ENCODE data around the gene TMEM108. TPM values are rescaled to one million over a fixed set of nuclear protein-coding genes. Genes with fewer than 3 reads are reported as not detected.
"Not testable (repeated sequence)": the region's sequence is repeated elsewhere in the genome, so short reads cannot be mapped to it uniquely, and the experiment has no call there.

TMEM108 gene
- 1 to 10 TPM; 2.7 to 3.6 (median 3.0) TPM for polyA plus RNA-seq (ENCODE audit: insufficient read length in 4 of 4)

- peak in 3 of 4 donors; percentile 49 to 59 (median 49) for DNase-seq (ENCODE audit: low read depth in 4 of 4, low spot score in 3 of 4)
Observed at GRCh38 chr3:133038089-133038730, at the start of gene TMEM108. Gene TMEM108, plus strand, starts transcription at chr3:133038391.

- no peak for DNase-seq (ENCODE audit: low read depth in 4 of 4, low spot score in 3 of 4)
Observed at GRCh38 chr3:132995971-132996370, 42.2 kb upstream of the TMEM108 start.

DNA sequence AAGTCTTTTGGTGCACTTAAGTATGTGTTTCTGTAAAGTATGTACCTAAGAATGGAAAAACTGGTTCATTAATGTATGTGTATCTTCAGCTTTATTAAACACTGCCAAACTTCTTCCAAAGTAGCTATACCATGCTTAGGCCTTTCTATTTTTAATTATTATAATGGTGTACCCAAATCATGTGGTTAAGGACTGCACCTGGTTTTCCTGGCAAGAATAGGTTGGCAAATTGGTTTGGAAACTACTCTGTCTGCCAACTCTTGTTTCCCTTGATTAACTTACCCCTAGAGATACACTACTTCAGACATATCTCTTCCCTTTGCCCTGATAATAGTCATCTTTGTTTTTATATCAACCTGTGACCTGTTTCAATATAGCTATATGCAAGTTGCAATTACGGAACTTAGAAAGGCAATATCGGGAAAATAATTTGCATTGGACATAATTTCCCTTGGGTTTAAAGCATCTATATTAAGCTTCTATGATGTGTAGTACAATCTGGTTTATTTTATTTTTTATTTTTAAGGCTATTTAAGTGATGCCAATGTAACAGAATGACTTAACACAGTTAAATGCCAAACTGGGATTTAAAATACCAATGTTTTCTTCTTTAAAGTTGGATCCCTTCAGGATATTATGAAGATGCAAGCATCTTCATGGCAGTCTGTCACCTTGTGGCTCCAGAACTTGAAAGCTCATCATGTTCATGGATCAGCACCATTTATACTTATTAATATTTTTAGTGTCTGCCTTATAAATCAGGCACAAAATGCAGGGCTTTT is 40.6 kb upstream of the TMEM108 start:
- no peak for DNase-seq (ENCODE audit: low read depth in 4 of 4, low spot score in 3 of 4)

GRCh38 chr3:133005032-133005431 is 33.2 kb upstream of the TMEM108 start:
- DNase-seq (ENCODE audit: low read depth in 4 of 4, low spot score in 3 of 4) = not testable (repeated sequence)

DNA sequence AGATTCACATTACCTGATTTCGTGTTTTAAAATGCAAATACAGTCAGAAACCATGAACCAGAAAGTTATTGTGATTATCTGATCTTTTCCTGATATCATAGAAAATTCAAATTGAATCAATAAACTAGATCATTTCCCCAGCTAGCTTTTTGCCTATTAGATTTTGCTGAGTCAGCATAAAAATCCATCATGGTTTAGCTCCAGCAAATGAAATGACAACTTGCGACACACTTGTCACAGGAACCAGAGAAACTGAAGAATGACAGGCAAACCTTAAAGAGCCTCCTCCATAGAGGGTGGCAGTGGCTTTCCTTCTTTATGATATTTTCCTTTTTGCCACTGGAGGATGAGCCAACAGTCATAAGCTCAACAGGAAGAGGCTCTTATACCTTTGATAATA is 30.6 kb upstream of the TMEM108 start:
- DNase-seq (ENCODE audit: low read depth in 4 of 4, low spot score in 3 of 4) = no peak

DNA sequence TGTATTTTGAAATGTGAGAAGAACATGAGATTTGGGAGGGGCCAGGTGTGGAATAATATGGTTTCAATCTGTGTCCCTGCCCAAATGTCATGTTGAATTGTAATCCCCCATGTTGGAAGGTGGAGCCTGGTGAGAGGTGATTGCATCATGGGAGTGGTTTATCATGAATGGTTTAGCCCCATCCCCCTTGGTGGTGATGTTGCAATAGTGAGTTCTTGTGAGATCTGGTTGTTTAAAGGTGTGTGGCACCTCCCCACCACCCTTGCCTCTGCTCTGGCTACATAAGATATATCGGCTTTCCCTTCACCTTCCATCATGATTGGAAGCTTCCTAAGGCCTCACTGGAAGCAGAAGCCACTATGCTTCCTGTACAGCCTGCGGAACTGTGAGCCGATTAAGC is 23.9 kb upstream of the TMEM108 start:
- no peak for DNase-seq (ENCODE audit: low read depth in 4 of 4, low spot score in 3 of 4)

DNA sequence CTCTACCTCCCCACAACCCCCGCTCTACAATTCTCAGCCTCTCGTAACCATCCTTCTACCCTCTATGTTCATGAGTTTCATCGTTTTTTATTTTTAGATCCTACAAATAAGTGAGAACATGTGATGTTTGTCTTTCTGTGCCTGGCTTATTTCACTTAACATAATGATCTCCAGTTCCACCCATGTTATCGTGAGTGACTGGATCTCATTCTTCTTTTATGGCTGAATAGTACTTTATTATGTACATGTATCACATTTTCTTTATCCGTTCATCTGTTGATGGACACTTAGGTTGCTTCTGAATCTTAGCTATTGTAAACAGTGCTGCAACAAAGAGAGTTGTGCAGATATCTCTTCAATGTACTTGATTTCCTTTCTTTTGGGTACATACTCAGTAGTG is 22.6 kb upstream of the TMEM108 start:
- DNase-seq (ENCODE audit: low read depth in 4 of 4, low spot score in 3 of 4) = not testable (repeated sequence)

- DNase-seq (ENCODE audit: low read depth in 4 of 4, low spot score in 3 of 4) = no peak
Observed at GRCh38 chr3:133016838-133017309, 21.3 kb upstream of the TMEM108 start.

- DNase-seq (ENCODE audit: low read depth in 4 of 4, low spot score in 3 of 4) = no peak
Observed at GRCh38 chr3:133018921-133019320, 19.3 kb upstream of the TMEM108 start.

GRCh38 chr3:133021206-133021605 is 17.0 kb upstream of the TMEM108 start:
- DNase-seq (ENCODE audit: low read depth in 4 of 4, low spot score in 3 of 4) = no peak

GRCh38 chr3:133023362-133023761 is 14.8 kb upstream of the TMEM108 start:
- no peak for DNase-seq (ENCODE audit: low read depth in 4 of 4, low spot score in 3 of 4)

DNA sequence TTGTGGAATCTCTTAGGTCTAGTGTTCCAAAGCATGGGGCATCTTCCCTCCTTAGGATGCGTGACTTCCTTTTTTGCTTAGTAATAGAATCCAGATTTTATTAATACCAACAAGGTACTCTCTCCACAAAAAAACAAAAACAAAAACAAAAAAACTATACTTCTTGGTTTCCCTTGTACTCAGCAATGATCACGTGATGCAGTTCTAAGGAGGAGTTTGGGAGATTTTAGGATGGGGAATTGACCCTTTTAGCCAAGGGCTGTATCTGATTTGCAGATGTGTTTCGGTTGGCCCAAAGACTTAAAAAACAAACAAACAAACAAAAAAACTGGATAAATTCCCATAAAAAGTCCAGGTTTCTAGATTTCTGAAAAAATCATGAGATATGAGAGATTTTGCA is 12.6 kb upstream of the TMEM108 start:
- no peak for DNase-seq (ENCODE audit: low read depth in 4 of 4, low spot score in 3 of 4)

GRCh38 chr3:133032301-133032700 is 5.9 kb upstream of the TMEM108 start:
- DNase-seq (ENCODE audit: low read depth in 4 of 4, low spot score in 3 of 4) = no peak

GRCh38 chr3:133037436-133037835 is 755 bp upstream of the TMEM108 start:
- DNase-seq (ENCODE audit: low read depth in 4 of 4, low spot score in 3 of 4) = no peak

- no peak for DNase-seq (ENCODE audit: low read depth in 4 of 4, low spot score in 3 of 4)
Observed at GRCh38 chr3:133038731-133039375, 662 bp downstream of the TMEM108 start.

- peak in 3 of 4 donors; percentile 64 to 78 (median 68) for DNase-seq (ENCODE audit: low read depth in 4 of 4, low spot score in 3 of 4)
Observed at GRCh38 chr3:133040696-133041523, 2.7 kb downstream of the TMEM108 start.

DNA sequence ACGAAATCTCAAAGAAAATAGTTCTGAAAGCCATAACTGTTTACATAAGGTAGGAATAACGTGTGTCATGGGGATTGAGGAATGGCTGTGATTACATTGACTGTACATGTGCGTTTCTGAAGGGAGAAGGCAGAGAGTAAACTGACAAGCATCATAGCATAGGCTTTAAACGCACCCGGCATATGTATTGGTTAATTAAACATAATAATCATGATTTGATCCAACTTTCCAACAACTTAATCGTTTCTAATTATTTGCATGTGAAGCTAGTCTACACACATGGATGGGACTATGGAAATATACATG is 3.3 kb downstream of the TMEM108 start:
- no peak for DNase-seq (ENCODE audit: low read depth in 4 of 4, low spot score in 3 of 4)

- no peak for DNase-seq (ENCODE audit: low read depth in 4 of 4, low spot score in 3 of 4)
Observed at GRCh38 chr3:133042778-133043177, 4.6 kb downstream of the TMEM108 start.

- no peak for DNase-seq (ENCODE audit: low read depth in 4 of 4, low spot score in 3 of 4)
Observed at GRCh38 chr3:133047980-133048379, 9.8 kb downstream of the TMEM108 start.

- DNase-seq (ENCODE audit: low read depth in 4 of 4, low spot score in 3 of 4) = no peak
Observed at GRCh38 chr3:133049491-133049890, 11.3 kb downstream of the TMEM108 start.

DNA sequence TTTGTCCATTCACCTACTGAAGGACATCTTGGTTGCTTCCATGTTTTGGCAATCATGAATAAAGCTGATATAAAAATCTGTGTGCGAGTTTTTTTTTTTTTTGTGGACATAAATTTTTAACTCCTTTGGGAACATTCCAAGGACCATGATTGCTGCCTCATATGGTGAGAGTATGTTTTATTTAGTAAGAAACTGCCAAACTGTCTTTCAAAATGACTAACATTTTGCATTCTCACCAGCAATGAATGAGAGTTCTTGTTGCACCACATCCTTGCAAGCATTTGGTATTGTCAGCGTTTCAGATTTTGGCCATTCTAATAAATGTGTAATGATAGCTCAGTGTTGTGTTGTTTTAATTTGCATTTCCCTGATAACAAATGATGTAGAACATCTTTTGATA is 12.7 kb downstream of the TMEM108 start:
- no peak for DNase-seq (ENCODE audit: low read depth in 4 of 4, low spot score in 3 of 4)
